ENCODE results near the gene LYPD6B.

DNA sequence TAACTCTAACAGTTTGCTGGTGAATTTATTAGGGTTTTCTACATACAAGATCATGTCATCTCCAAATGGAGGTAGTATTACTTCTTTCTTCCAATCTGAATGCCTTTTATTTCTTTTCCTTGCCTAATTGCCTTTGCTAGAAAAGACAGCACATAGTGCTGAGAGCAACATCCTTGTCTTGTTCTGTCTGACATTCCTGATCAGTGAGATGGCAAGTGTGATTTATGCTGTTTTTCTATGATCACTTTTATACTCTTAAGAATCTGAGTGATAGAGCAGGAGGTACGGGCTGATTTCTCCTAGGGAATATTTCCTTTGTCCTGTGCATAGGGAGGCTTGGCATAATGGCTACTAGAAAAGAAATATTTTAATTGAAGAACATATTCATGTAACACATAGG, 17.3 kb downstream of the LYPD6B start:
- TF ChIP-seq EZH2 (optimal IDR thresholded peaks at IDR 0.05; ENCODE audit: low read depth, low read length) (no peak), EZH2phosphoT487 (IDR thresholded peaks at IDR 0.05; ENCODE audit: low read length) (no peak), CTCF (IDR thresholded peaks at IDR 0.05; ENCODE audit: low read length) (no peak)
